Peyer's patch (tissue), 4 donors: ENCODE measurements around the gene DENND2D. TPM values are rescaled to one million over a fixed set of nuclear protein-coding genes. Genes with fewer than 3 reads are reported as not detected.

Source experiments
- DNase-seq, 3 donors: peaks; one replicate each; pipeline ENCODE4 v3.0.0-alpha.2; 2017 to 2019
- H3K27ac ChIP-seq, 4 donors: fragments of 200-600 bp; sonication (generic); one replicate each; pipeline ENCODE4 v1.5.1; 2016 to 2019
- H3K27me3 ChIP-seq, 2 donors: fragments of 200-600 bp; sonication (generic); one replicate each; pipeline ENCODE4 v1.5.1; 2019
- H3K36me3 ChIP-seq, 3 donors: fragments of 200-600 bp; sonication (generic); one replicate each; pipeline ENCODE4 v1.5.1; 2016 to 2019
- H3K4me1 ChIP-seq, 4 donors: fragments of 200-600 bp; sonication (generic); one replicate each; pipeline ENCODE4 v1.5.1; 2016 to 2019
- H3K4me3 ChIP-seq, 4 donors: fragments of 200-600 bp; sonication (generic); 1 replicate in 3 of 4; 2 replicates in 1 of 4; pipeline ENCODE4 v1.5.1; 2016 to 2019; ENCODE audit warnings: mild to moderate bottlenecking in 1 of 4
- H3K9me3 ChIP-seq, 4 donors: fragments of 200-600 bp; sonication (generic); one replicate each; pipeline ENCODE4 v1.5.1; 2016 to 2019; ENCODE audit warnings: mild to moderate bottlenecking in 1 of 4
- POLR2A ChIP-seq, 2 donors: fragments of 450-650 bp; IDR thresholded peaks; one replicate each; pipeline ENCODE4 v1.5.1; 2017; ENCODE audit warnings: antibody characterized with exemption in 2 of 2, mild to moderate bottlenecking in 2 of 2, moderate library complexity in 2 of 2
- total RNA-seq, 4 donors: library from RNA; depleted of rRNA; stranded (reverse); fragments of >200 nt; gene quantifications; one replicate each; pipeline ENCODE4 v1.1.0, GENCODE V29; 2016
- TF ChIP-seq, protein P1 (sequence below), 6 experiments: fragments of 450-650 bp in 4 of 6; fragments of 200-600 bp in 2 of 6; sonication (generic) in 1 of 6; IDR thresholded peaks; one replicate each; pipeline ENCODE4 v1.5.1; 2017 to 2019; ENCODE audit warnings: antibody characterized with exemption in 6 of 6, mild to moderate bottlenecking in 3 of 6, moderate library complexity in 1 of 6

The DENND2D gene
- total RNA-seq, 4 donors from 2014 or later, result 71.3 to 220 (median 86.5) TPM

DNA sequence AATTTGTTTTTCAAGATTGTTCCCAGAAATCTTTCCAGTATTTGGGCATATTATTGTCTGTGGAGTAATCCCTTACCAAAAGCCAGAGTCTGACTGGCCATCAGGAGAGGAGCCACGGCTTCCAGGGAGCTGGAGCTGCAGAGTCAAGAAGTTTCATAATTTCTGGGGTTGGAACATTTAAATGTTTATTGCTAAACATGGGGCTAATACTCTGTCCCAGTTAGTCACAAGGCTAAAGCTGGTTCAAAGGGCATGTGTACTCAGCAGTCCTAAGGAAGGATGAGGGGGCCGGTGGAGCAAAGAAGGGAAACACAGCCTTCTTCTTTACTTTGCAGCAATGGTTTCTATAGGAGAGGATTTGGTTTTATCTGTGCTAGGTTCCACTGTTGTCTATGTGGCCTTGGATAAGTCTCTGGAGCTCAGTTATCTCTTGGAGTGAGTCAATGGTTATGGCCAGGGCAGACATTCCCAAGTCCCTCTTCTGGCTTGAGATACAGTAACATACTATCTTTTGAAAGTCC lies 9.5 kb downstream of the DENND2D start:
- Histone ChIP-seq H3K27me3 (no peaks in the 10 kb centered on the region), H3K4me3 (no peak overlapping the region), H3K9me3 (no peaks in the 10 kb centered on the region), H3K36me3 (peaks cover 0 to 59% (median 0%) of the 10 kb centered on the region in 3 donors), H3K4me1 (peaks cover 8 to 57% (median 28%) of the 10 kb centered on the region in 4 donors), H3K27ac (peak overlapping the region; percentile 33 to 66 (median 60))
- no peak for DNase-seq
- no peak for TF ChIP-seq POLR2A (IDR thresholded peaks at IDR 0.05)
- TF ChIP-seq, protein P1, sequence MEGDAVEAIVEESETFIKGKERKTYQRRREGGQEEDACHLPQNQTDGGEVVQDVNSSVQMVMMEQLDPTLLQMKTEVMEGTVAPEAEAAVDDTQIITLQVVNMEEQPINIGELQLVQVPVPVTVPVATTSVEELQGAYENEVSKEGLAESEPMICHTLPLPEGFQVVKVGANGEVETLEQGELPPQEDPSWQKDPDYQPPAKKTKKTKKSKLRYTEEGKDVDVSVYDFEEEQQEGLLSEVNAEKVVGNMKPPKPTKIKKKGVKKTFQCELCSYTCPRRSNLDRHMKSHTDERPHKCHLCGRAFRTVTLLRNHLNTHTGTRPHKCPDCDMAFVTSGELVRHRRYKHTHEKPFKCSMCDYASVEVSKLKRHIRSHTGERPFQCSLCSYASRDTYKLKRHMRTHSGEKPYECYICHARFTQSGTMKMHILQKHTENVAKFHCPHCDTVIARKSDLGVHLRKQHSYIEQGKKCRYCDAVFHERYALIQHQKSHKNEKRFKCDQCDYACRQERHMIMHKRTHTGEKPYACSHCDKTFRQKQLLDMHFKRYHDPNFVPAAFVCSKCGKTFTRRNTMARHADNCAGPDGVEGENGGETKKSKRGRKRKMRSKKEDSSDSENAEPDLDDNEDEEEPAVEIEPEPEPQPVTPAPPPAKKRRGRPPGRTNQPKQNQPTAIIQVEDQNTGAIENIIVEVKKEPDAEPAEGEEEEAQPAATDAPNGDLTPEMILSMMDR (IDR thresholded peaks at IDR 0.05), result no peak

GRCh38 chr1:111184663-111185062 lies 15.8 kb downstream of the DENND2D start:
- DNase-seq, result no peak
- H3K27me3 ChIP-seq, result no peaks in the 10 kb centered on the region
- H3K27ac ChIP-seq, result no peak overlapping the region
- H3K4me1 ChIP-seq, result no peaks in the 10 kb centered on the region
- H3K36me3 ChIP-seq, result peaks cover 0 to 65% (median 0%) of the 10 kb centered on the region in 3 donors
- H3K4me3 ChIP-seq, result no peak overlapping the region
- no peaks in the 10 kb centered on the region for H3K9me3 ChIP-seq
- no peak for TF ChIP-seq POLR2A (IDR thresholded peaks at IDR 0.05)
- TF ChIP-seq, protein P1 (IDR thresholded peaks at IDR 0.05), result no peak

DNA sequence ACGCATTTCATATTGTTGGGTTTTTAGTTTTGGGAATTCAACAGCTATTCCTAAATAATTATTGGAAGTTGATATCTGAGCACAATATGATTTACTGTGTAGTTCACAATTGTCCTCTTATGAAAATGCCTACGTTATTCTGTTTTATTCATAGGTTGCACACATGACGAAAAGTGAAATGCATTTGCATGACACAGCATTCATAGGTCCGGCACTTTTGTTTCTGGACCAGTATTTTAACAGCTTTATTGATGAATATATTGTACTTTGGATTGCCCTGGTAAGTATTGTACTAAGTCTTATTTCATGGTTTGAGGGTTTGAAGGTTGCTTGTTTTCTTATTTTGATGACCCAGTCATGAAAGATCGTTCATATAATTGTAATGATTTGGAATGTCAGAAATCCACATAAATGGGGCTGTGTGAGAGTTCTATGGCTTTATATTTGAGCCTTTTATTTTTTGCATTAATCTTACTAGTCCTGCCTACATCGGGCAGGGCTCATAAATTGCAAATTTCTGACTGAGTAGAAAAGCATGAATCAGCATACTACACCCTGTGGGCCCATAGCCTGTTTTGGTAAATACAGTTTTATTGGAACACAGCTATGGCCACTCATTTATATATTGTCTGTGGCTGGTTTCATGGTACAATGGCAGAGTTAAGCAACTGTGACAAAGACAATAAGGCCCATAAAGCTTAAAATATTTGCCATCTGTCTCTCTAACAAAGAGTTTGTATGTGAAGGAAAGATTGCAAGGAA lies 17.0 kb downstream of the DENND2D start:
- Histone ChIP-seq H3K4me1 (no peaks in the 10 kb centered on the region), H3K27me3 (no peaks in the 10 kb centered on the region), H3K36me3 (peaks cover 0 to 56% (median 0%) of the 10 kb centered on the region in 3 donors), H3K27ac (no peak overlapping the region), H3K4me3 (no peak overlapping the region), H3K9me3 (no peaks in the 10 kb centered on the region)
- DNase-seq, result no peak
- no peak for TF ChIP-seq POLR2A (IDR thresholded peaks at IDR 0.05)
- TF ChIP-seq, protein P1 (IDR thresholded peaks at IDR 0.05), result no peak

DNA sequence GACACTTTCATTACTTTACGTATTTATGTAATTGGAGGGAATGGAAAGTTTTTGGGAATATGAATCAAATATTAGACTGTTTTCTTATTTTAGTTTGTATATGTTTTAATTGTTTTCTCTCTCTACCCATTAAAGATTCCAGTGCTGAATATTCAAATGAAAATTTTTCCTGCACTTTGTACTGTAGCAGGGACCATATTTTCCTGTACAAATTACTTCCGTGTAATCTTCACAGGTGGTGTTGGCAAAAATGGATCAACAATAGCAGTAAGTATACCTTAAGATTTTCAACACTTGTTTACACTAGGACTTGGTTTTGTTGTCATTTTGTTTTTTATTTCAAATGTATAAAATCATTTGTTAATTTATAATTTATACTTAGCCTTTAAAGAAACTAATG lies 18.4 kb downstream of the DENND2D start:
- H3K36me3 ChIP-seq, result peaks cover 0 to 53% (median 0%) of the 10 kb centered on the region in 3 donors
- no peak for DNase-seq

GRCh38 chr1:111179968-111180533 lies 20.4 kb downstream of the DENND2D start:
- Histone ChIP-seq H3K27me3 (no peaks in the 10 kb centered on the region), H3K4me1 (no peaks in the 10 kb centered on the region), H3K9me3 (no peaks in the 10 kb centered on the region), H3K4me3 (no peak overlapping the region), H3K27ac (no peak overlapping the region), H3K36me3 (peaks cover 0 to 42% (median 0%) of the 10 kb centered on the region in 3 donors)
- DNase-seq, result no peak
- TF ChIP-seq POLR2A (IDR thresholded peaks at IDR 0.05), result no peak
- TF ChIP-seq, protein P1 (IDR thresholded peaks at IDR 0.05), result no peak

More for the DNA sequence above, 18.4 kb downstream of the DENND2D start:
- Histone ChIP-seq H3K27me3 (no peaks in the 10 kb centered on the region), H3K4me1 (no peaks in the 10 kb centered on the region), H3K9me3 (no peaks in the 10 kb centered on the region), H3K27ac (no peak overlapping the region), H3K4me3 (no peak overlapping the region)
- no peak for TF ChIP-seq POLR2A (IDR thresholded peaks at IDR 0.05)
- TF ChIP-seq, protein P1 (IDR thresholded peaks at IDR 0.05), result no peak
